Measurements from ENCODE around the gene SELENOW.
"Not testable (repeated sequence)": the region's sequence is repeated elsewhere in the genome, so short reads cannot be mapped to it uniquely, and the experiment has no call there.

DNA sequence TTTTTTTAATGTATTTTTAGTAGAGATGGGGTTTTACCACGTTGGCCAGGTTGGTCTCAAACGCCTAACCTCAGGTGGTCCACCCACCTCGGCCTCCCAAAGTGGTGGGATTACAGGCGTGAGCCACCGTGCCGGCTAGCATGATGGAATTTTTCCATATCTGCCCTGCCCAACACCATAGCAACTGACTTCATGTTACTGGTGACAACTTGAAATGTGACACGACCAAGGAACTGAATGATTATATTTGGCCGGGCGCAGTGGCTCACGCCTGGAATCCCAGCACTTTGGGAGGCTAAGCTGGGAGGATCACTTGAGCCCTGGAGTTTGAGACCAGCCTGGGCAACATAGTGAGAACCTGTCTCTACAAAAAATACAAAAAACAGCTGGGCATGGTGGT lies 8.8 kb downstream of the SELENOW start:
- TF ChIP-seq, protein P1, sequence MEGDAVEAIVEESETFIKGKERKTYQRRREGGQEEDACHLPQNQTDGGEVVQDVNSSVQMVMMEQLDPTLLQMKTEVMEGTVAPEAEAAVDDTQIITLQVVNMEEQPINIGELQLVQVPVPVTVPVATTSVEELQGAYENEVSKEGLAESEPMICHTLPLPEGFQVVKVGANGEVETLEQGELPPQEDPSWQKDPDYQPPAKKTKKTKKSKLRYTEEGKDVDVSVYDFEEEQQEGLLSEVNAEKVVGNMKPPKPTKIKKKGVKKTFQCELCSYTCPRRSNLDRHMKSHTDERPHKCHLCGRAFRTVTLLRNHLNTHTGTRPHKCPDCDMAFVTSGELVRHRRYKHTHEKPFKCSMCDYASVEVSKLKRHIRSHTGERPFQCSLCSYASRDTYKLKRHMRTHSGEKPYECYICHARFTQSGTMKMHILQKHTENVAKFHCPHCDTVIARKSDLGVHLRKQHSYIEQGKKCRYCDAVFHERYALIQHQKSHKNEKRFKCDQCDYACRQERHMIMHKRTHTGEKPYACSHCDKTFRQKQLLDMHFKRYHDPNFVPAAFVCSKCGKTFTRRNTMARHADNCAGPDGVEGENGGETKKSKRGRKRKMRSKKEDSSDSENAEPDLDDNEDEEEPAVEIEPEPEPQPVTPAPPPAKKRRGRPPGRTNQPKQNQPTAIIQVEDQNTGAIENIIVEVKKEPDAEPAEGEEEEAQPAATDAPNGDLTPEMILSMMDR (conservative IDR thresholded peaks at IDR 0.05; ENCODE audit: low read length), result not testable (repeated sequence)
- TF ChIP-seq EZH2phosphoT487 (IDR thresholded peaks at IDR 0.05; ENCODE audit: borderline replicate concordance), result not testable (repeated sequence)

All from Loucy (cell line).